ENCODE measurements around the gene NPHP1.
"Not testable (repeated sequence)": the region's sequence is repeated elsewhere in the genome, so short reads cannot be mapped to it uniquely, and the experiment has no call there.

NPHP1 gene

DNA sequence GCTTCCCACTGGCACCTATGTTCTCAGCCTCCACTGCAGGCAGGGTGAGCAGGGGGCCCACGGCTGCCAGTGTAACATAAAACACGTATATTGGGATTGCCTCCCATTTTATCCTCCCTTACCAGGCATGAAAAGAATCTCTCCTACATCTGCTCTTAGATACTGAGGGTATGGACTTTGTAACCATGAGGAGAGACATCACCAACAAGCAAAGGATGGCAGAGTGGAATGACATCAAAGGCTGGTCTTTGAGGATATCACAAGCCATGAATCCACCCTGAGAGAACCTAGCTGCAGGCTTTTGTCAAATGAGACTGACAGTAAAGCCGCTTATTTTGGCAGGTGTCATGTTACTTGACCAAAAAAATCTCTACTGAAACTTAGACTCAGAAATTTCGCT, 7.4 kb downstream of the NPHP1 start:
- DNase-seq, result no peak

- not testable (repeated sequence) for DNase-seq
Measured at GRCh38 chr2:110190169-110190568, 14.6 kb downstream of the NPHP1 start.

GRCh38 chr2:110182449-110182848, 22.4 kb downstream of the NPHP1 start:
- DNase-seq, result no peak

DNA sequence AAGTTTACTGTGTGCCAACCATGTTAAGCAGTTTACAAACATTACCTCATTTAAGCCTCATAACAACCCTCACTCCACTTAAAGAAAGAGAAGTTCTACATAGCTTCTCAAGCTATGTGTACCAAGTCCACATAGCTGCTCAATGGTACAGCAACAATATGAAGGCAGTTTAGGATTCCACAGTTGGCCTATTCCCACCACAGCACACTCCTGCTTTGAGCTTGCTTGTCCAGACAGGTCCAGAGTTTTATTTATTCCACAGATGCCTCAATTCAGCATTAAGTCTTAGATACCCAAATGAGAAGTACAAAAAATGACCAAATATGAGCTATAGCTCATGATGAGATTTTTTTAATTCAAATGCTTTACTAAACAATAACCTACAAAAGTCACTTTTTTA, 24.8 kb downstream of the NPHP1 start:
- no peak for DNase-seq

GRCh38 chr2:110173523-110173922, 31.3 kb downstream of the NPHP1 start:
- DNase-seq, result no peak

DNA sequence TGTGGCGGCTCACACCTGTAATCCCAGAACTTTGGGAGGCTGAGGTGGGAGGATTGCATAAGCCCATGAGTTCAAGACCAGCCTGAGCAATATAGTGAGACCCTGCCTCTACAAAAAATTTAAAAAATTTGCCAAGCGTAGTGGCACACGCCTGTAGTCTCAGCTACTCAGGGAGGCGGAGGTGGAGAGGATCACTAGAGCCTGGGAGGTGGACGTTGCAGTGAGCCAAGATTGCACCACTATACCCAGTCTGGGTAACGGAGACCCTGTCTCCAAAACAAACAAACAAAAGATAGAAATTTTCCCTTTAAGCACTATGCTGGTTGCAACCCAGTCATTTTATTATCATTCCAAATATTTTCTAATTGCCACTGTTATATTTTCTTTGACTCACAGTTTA, 32.3 kb downstream of the NPHP1 start:
- DNase-seq, result no peak

DNA sequence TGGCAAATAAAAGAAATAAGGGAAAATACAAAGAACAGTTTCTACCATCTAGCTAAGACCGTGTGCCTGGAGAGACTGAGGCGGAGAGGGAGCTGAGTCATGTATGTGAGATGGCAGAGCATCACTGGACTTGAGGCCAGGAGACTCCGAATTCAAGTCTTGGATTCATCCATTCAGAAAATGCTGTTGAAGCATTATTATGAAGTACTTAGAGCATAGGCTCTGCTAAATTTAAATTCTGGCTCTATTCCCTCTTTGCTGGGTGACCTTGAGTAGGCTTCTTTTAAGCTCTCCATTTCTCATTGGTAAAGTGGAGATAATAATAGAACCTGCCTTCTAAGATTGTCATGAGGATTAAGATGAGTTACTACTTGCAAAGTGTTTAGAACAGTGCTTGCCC, 34.7 kb downstream of the NPHP1 start:
- DNase-seq, result no peak

- no peak for DNase-seq
Measured at GRCh38 chr2:110167326-110168000, 37.4 kb downstream of the NPHP1 start.

- DNase-seq, result no peak
Measured at GRCh38 chr2:110166266-110166665, 38.5 kb downstream of the NPHP1 start.

- peak; percentile 3 for DNase-seq
Measured at GRCh38 chr2:110157153-110157793, 47.5 kb downstream of the NPHP1 start.

DNA sequence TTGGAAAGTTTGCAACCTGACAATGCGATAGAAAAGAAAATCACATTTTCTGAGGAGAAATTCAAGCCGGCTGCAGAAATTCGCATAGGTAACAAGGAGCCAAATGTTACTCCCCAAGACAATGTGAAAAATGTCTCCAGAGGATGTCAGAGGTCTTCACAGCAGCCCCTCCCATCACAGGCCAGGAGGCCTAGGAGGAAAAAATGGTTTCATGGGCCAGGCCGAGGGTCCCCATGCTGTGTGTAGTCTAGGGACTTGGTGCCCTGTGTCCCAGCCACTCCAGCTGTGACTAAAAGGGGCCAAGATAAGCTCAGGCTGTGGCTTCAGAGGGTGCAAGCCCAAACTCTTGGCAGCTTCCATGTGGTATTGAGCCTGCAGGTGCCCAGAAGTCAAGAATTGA, 50.0 kb downstream of the NPHP1 start:
- not testable (repeated sequence) for DNase-seq

- DNase-seq, result not testable (repeated sequence)
Measured at GRCh38 chr2:110154188-110154587, 50.6 kb downstream of the NPHP1 start.

DNA sequence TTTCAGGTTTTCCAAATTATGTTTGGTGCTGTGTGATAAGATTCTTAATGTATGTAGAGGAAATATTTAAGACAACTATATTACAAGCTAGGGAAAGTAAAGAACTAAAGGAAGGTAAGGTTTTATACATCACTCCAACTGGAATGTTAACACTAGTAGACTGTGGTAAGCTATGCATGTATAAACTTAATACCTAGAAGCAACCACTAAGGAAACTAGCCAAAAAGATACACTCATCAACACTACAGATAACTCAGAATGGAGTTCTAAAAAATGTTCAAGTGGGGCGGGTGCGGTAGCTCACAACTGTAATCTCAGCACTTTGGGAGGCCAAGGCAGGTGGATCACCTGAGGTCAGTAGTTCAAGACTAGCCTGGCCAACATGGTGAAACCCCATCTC, 51.4 kb downstream of the NPHP1 start:
- no peak for DNase-seq

GRCh38 chr2:110152943-110153342, 51.9 kb downstream of the NPHP1 start:
- DNase-seq, result no peak

DNA sequence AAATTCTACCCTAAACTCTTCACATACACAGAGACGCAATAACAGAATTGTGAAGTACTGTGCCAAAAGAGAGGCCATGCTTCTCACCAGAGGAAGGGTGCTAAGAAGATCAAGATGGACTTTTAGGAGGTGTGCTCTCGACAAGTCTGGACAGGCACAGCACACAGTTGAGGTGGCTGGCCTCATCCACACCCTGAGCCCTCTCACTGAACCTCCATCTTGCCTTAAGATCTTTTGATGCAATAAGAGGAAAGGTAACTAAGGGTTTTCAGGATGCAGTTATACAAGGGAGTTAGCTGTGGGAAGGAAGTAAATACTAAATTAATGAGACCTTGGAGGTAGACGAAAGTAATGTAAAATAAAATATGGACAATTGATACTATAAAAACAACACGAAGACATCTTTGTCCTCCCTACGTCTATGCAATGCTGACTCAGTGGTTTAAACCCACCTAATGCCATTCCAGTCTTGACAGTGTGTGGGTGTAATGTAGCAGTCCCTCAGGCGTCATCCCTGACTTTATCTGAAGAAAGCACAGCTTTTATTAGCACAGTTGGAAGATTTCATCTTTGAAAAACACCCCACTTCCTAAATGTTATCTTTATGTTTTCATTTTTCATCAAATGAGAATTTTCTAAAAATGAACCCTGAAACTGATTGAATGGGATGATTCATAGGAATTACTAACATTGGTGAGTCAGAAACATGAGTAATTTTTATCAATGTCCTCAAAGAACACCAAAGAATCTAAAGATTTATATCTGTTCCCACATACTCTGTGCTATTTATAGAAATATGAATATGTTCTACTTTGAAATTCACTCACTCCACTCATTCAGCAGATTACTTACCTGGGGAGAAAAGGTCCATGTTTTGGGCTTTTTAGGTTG, 55.2 kb downstream of the NPHP1 start:
- no peak for DNase-seq

DNA sequence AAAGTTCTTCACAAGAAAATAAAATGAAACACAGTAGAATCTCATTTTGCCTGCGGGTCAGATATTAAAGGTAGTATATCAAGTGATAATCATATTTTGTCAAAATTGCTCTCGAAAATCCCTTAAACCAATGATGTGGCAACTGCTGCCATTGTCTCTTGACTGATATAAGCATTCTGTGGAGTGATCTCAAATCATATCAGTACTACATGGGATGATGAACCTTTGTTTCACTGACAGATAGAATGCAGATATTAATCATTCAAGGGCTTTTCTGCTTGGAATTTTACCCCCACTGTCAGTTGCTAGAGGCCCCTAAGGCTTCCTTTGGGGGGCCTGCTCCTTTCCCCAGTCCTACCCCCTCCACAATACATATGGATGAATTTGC, 57.9 kb downstream of the NPHP1 start:
- DNase-seq, result no peak

DNA sequence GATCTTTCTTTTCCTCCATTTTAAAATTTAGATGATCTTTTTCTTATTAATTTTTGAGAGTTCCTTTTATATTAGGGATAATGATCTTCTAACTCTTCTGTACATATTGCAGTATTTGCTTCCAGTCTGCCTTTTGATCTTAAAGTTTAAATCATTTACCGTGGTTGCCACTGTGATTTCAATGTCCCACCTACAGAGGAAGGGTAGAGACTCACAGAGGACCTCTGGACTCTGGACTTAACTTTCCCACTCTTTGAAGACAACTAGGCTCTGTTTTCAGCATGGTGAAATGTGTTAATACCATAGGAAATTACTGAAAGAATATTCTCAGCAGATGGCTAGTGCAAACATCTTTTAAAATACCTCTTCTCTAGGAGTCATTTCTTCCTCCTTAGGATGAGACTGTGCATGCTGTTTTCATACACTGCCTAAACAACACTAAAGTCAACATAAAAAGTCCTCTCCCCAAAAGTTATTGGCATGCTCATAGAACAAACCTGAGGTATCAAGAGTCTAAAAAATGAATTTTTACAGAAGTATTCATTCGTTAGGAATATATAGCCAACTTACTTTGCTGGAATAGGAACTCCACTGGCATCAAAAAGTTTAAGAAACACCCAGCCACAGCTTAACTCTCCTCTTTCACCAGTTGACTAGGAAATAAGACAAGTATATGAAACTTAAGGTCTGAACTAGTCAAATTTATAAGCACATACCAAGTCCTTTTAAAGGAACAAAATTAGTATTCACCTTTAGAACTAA, 58.4 kb downstream of the NPHP1 start:
- no peak for DNase-seq

DNA sequence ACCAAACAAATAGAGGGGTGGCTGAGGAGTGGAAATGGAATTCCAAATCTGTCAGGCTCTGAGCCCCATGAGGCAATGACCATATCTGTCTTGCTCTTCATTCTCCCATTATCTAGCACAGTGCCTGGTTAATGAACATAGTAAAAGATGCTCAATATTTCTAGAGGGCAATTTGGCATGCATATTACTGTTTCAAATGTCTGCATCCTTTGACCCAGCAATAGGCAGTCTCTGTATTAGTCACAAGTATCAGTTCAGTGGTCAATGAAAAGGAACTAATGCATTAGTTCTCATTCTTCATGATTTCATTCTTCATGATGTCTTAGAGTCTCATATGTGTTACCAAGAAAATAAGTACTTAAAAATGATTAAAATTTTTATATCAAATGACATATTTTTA, 60.8 kb downstream of the NPHP1 start:
- no peak for DNase-seq

GRCh38 chr2:110140401-110140800, 64.4 kb downstream of the NPHP1 start:
- no peak for DNase-seq

GRCh38 chr2:110134025-110134424, 70.8 kb downstream of the NPHP1 start:
- no peak for DNase-seq

- DNase-seq, result no peak
Measured at GRCh38 chr2:110131166-110131565, 73.6 kb downstream of the NPHP1 start.

DNA sequence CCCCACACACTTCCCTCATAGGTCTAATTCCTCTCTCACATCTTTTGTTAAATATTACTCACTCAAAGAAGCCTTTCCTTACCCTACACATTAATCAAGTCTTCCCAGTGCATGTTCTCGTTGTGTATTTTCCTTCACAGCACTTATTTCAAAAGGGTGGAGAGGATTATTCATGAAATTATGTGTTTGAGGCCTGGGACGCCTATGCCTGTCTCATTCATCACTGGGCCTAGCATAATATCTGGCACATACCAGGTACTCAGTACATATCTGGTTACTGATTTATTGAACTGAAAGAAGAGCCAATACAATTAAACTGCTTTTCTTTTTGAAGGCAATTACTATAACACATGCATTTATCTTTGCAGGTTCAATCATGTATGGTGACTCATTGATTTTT, 74.1 kb downstream of the NPHP1 start:
- DNase-seq, result no peak

- no peak for DNase-seq
Measured at GRCh38 chr2:110126906-110127305, 77.9 kb downstream of the NPHP1 start.
